GM12875 (cell line): Measurements from ENCODE around the gene FAM83B.

ENCODE experiments used
- H3K4me3 ChIP-seq: one replicate; pipeline ENCODE4 v1.5.1; 2011; ENCODE audit warnings: low read depth, low read length, control low read depth
- CTCF ChIP-seq: IDR thresholded peaks from 2 replicates; pipeline ENCODE4 v1.5.1; 2011; ENCODE audit warnings: low read depth, mild to moderate bottlenecking, control low read depth, inconsistent platforms, low read length, moderate library complexity, borderline replicate concordance; ENCODE audit not compliant: insufficient read depth

Gene FAM83B

GRCh38 chr6:54899442-54899841 is 52.9 kb downstream of the FAM83B start:
- H3K4me3 ChIP-seq, result no peak overlapping the region
- TF ChIP-seq CTCF, result no peak

DNA sequence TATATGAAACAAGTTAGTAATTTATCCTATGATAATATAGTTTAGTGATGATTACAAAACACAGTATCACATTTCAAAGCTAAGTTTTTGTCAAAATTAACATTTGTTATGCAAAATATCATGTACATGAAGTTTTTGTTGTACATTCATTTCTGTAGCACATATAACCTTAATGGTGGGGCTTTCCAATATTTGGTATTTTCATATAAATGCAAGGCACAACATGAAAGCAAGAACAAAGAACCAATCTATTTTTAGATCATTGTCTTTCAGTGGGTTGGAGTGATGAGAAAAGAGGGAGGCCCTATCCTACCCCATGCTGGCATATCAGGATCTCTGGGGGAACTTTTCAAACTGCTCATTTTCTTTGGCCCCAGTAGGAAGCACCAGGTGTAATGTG is 53.4 kb downstream of the FAM83B start:
- no peak for TF ChIP-seq CTCF
- no peak overlapping the region for H3K4me3 ChIP-seq

- H3K4me3 ChIP-seq, result no peak overlapping the region
- no peak for TF ChIP-seq CTCF
Observed at GRCh38 chr6:54900666-54901065, 54.1 kb downstream of the FAM83B start.

GRCh38 chr6:54903884-54904283 is 57.3 kb downstream of the FAM83B start:
- H3K4me3 ChIP-seq, result no peak overlapping the region
- no peak for TF ChIP-seq CTCF

DNA sequence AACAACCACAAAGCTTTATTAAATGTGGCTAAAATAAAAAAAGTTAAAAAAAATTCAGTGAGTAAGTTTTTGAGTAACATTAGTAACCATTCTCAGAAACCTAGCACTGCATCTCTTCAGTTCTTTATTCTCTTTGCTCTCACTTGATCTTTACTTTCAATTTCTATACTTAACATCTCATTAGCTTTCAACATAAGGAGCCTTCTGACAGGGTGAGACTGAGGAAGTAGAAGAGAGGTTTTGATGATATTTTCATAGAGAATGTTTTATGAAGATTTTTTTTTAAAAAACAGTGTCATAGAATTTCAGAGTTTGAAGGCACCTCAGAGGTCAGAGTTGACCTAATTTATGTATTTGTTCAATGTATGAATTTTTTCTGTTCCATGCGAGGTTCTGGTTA is 60.8 kb downstream of the FAM83B start:
- no peak overlapping the region for H3K4me3 ChIP-seq
- no peak for TF ChIP-seq CTCF

DNA sequence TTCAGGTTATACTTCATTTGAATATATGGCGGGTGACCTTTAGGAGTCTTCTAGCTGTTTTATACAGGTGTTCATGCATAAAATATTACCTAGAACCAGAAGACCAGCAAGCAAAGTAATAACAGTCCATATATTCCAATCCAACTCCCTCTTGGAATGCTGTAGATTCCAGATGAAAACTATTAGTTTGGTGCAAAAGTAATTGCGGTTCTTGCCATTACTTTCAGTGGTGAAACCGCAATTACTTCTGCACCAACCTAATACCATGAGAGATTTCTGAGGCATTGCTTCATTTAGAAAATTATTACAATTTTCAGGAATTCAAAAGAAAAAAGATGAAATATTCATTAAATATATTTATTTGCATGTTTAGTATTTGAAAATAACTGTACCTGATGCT is 62.6 kb downstream of the FAM83B start:
- no peak overlapping the region for H3K4me3 ChIP-seq
- no peak for TF ChIP-seq CTCF

DNA sequence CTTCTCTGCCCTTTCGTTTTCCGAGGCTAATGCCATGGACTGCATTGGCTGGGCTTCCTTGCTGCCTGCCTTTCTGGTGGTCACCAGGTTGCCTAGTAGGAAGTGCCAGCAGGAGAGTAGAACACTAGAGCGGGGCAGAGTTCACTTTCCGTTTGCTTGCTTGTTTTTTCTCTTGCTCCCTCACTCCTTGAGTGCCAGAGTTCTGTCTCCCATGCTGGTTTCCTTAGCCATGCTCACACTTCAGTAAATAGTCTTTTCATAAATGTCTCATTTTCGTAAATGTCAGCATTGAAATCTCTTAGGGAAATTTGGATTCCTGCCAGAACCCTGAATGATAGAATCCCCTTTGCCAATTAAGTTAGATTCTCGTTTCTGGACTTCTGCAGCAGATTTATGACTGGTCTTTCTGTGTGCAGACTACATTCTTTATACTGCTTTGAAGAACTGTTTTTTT is 63.9 kb downstream of the FAM83B start:
- no peak overlapping the region for H3K4me3 ChIP-seq
- no peak for TF ChIP-seq CTCF
